Stimulated activated CD8-positive, alpha-beta memory T cell treated with anti-CD3 and anti-CD28 coated beads, Interleukin-2, amount 100 ng/mL, for 1 hour (primary cell): ENCODE measurements around the gene INSR.

Source experiments
- DNase-seq, 2 donors: peaks; one replicate each; pipeline ENCODE4 v3.0.0-alpha.2; 2020; ENCODE audit warnings: low read depth in 2 of 2

Gene INSR

DNA sequence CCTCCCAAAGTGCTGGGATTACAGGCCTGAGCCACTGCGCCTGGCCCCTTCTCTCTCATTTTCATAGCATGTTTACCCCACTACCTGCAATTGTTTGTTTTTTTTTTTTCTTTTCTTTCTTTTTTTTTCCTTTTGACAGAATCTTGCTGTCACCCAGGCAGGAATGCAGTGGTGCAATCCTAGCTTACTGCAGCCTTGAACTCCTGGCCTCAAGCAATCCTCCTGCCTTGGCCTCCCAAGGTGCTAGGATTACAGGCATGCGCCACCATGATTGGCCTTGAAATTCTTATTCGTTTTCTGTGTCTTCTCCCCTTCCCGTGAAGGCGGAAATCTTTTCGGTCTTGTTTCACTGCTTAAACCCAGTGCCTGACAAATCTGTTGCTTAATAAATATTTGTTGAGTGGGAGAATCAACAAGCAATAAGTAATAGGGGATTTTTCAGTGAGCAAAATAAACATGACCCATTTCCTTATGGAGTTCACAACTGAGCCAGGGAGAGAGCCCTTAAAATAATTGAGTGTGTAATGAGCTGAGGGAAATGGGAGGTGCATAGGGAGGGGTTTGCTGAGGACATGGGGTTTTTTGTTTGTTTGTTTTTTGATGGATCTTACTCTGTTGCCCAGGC is 1.8 kb upstream of the INSR start:
- DNase-seq, result no peak

DNA sequence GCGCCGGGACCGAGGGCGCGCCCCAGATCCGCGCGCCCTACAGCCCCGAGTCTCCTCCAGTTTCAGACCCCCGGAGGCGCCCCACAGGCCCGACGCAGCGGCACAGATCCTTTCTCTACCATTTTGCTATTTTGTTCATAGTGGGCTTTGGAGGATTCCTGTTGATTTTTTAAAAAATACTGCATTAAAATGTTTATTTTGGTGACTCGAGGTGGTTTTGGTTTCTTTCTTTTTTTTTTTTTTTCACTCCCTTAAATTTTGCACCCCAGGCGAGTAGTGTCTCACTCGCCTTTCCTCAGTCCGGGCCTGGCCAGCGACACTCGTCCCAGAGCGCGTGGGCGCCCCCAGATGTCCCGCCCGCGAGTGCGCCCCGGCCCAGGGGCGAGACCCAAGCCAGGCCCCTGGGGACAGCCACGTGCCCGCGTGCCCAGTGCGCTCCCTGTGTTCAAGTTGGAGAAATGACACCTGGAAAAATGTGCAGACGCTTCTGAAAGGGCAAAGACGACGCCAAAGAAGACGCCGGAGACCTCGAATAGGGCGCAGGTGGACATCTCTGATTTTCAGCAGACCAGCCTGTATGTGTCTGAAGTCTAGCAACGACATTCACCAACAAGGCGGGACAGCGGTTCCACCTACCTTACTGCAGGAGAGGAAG is 471 bp upstream of the INSR start:
- DNase-seq, result no peak

DNA sequence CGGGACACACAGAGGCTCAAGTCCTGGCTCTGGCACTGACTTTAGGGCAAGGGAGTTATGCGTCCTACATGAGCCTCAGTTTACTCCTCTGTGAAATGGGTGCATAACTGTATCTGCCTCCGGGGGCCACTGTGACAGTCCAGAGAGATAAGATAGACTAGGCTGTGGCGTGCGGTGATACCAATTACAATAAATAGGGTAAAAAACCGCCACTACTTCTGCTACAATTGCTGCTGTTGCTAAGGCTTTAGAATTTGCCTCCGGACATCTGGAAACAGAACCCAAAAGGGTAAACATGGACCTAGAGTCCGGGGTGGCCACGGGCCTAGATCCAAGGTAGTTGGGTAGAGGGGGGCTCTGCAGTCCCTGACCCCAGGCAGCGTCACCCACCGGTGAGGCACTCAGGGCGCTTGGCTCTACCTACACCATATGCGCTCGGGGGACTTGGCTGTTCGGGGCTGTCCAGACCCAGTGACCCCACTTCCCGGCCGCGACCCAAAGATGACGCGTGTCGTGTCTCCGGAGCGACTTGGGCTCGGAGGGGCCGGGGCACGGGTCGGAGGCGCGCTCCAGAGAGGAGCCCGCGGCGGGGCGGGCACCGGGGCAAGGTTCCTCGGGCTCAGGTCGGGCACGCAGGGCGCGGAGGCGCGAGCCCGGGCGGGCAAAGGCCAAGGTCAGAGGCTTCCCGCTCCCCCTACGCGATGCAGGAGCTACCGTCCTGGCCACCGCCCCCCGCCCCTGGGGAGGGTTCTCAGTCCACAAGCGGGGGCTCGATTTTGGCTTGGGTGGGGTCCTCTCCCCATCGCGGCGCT is 1.1 kb downstream of the INSR start:
- DNase-seq, result no peak

DNA sequence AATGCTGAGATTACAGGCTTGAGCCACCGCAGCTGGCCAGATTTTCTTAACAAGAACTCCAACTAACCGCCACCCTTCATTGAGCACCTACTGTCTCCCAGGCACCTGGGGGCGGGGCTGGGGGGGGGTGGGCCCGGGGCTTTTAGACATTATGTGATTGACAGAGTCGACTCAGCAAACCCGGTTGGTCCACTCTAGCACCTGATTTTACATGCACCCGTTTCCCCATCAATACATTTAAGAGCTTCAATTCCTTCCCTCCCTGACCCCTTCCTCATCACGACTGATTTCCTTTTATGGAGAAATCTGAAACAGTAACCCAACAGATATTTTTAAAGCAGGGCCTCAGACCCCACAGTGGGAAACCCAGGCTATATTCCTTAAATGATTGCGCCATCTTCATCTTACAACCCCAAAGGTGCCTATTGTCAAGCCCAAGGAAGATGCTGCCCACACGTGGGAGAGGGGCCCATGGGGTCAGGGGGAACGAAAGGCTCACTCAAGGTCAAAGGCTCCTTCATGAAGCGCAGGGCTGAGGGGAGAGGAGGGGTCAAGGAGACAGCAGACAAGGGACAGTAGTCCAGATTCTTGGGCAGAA is 1.8 kb downstream of the INSR start:
- DNase-seq, result no peak

DNA sequence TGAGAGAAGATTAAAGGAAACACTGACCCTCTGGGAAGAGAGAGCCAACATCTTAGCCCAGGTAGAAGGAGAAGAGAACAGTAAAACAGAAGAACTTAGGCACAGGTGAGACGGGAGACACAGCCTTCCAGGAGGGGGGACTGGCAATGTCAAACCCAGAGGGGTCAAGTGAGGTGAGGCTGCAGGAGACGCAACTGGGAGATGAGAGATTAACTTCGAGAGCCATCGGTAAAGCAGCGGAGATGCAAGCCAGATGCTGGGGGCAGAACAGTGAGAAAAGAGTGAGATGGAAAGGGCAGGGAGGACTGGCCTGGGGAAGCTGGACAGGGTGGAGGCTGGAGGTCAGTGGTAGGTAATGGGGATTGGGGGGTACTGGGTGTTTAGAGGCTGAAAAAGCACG is 5.2 kb downstream of the INSR start:
- DNase-seq, result no peak

DNA sequence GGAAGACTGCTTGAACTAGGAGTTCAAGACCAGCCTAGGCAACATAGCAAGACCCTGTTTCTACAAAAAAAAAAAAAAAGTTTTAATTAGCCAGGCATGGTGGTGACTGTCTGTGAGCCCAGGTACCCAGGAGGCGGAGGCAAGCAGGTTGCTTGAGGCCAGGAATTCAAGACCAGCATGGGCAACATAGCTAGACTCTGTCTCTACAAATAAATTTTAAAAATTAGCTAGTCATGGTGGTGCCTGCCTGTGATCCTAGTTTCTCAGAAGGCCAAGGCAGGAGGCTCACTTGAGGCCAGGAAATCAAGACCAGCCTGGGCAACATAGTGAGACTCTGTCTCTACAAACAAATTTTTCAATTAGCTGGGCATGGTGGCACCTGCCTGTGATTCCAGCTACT is 6.1 kb downstream of the INSR start:
- no peak for DNase-seq

DNA sequence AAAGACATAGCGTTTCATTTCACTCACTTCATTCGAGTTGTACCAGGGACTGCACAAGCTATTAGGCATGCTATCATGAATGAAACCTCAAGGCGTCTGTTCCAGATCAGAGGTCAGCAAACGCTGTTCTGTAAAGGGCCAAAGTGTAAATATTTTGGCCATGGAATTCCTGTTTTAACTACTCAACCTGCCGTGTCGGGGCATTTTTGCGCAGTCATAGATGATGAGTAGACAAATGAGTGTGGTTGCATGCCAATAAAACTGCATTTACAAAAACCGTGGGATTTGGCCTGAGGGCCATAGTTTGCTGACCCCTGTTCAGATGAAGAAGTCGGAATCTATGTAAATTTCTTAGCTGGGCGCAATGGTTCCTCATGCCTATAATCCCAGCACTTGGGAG is 6.5 kb downstream of the INSR start:
- no peak for DNase-seq

DNA sequence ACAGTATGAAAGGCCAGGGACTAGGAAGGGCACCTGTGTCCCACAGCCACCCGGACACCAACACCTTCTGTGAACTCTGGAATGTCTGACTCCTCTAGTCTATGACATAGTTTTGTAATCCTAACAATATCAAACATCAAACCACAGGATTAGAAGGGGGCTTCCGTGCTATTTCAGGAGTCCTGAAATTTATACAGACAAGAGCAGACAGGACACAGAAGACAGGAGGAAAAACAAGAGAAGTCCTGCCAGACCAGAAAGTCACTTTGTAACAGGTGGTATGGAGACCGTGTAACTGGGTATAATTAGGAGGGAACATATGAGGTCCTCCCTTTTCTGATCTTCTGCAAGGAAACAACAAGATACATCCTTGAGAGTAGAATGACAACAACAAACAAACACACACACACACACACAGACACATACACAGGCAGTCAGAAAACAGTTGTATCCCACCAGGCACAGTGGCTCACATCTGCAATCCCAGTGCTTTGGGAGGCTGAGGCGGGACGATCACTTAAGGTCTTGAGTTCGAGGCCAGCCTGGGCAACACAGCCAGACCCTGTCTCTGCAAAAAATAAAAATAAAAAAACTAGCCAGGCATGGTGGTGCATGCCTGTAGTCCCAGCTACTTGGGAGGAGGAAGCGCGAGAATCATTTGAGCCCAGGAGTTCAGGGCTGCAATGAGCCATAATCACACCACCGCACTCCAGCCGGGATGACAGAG is 13.1 kb downstream of the INSR start:
- DNase-seq, result no peak

DNA sequence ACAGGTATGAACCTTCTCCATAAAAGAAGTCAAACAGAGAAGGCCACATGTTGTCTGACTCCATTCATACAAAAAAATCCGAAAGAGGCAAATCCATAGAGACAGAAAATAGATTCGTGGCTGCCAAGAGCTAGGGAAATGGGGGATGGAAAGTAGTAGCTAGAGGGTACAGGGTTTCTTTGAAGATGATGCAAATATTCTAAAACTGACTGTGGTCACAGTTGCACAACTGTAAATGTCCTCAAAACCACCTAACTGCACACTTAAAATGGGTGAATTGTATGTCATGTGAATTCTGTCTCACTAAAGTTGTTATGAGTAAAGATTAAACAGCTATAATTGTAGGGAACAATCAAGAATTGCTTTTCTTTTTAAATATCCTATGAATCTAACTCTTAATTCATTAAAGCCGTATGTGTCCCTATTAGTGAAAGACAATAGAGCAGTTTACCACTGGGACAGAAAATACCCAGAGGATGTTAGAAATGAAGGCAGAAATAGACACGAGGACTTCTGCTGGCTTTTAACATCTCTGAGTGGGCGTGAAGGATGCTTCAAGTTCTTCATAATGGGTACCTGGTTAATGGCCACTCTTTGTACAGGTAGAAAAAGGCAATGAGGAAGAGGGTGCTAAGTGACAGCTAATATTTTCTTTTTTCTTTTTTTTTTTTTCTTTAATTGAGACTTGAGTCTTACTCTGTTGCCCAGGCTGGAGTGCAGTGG is 21.2 kb downstream of the INSR start:
- DNase-seq, result no peak

DNA sequence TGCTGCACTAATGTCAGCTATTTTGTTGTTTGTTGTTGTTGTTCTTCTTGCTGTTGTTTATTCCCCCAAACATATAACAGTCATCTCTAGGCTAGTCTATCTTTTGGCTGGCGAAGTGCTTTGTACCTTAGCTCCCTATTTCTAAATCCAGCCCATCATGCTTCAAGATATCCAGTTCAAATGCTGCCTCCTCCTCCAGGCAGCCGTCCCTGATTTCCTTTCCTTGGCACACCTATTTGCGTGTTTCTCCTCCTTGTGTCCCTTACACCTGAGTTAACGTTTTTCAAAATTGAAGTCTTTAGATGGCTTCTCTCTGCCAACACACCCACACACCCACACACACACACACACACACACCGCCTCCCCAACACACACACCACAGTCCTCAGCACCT is 25.5 kb downstream of the INSR start:
- no peak for DNase-seq

DNA sequence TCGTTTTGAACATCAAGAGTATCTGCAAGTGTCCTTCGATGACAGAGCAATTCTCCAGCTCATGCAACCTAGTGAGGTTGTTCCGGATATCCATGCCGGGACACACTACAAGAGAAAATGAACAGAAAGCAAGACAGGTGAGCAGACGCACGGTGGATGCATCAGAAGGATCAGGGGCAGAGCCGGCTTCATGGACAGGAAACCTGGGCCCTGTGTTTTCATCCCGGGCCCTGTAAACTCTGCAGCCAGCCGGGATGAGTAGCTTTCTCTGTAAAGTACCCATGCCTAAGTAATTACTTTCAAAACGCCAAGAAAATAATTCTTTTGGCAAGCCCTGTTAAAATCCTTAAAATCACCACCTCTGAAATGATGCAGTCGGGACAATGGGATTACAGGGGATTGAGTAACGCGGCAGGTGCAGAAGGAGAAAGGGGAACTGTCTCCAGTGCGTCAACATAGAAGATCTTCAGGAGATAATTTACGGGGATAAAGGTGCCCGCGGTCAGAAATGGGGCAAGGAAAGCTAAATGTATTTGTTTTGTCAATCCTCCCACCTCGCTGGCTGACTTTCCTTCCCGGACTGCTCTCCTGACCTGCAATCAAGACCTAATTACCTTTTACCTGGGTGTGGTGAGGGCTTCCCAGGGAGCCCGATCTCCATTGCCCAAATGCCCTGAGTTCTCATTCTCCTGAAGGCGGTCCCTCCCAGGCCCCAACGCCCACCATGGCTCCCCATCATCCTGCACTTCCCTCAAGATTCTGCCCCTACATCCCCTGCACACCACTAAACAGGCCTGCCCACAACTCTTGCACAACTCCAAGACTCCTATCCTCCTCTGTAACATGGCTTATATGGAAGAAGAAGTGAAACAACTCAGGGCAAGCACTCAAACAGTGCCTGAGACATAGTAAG is 26.2 kb downstream of the INSR start:
- DNase-seq, result no peak

DNA sequence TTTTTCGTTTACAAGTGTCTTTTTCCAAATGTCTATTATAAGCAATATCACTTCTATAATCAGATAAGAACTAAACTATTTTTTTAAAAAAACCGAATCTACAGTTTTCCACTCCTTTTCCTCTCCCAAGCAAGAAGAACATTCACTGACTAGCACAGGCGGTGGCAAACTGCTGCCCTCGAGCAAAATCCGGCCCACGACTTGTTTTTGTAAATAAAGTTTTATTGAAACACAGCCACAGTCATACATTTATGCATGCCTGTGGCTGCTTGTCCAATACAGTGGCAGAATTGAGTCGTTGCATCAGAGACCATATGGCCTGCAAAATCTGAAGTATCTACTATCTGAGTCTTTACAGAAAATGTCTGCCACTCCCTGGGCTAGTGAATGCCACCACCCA is 27.4 kb downstream of the INSR start:
- no peak for DNase-seq

DNA sequence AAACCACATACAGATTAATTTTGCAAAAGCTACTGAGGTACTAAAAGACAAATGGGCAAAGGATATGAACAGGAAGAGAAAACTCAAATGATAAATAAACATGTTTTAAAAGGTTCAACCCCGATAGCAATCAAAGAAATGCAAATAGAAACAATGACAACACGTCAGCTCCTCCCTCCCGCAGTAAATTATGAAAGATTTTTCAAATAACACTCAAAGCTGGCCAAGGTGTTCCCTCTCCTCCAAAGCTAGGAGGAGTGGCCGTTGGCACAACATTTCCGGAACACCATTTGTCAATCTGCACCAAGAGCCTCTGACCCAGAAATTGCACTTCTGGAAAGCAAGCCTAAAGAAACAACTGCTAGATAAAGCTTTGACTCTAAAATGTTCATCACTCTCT is 28.3 kb downstream of the INSR start:
- no peak for DNase-seq

DNA sequence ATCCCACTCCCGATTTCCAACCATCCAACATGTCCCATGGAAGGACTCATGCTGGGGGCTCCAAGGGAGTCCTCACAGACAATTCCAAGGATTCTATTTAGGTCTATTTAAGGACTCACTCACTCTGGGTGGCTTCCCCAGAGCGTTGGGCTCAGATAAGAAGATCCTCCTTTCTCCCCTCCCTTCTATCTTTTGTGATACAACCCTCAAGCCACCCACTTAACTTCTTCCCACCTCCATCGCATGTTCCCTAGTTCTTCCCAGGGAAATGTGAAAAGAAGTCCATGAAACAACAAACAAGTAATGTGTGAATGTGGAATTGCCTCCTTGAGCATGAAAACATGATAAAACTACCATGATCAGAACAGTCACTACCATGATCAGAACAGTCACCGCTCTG is 29.4 kb downstream of the INSR start:
- DNase-seq, result no peak

DNA sequence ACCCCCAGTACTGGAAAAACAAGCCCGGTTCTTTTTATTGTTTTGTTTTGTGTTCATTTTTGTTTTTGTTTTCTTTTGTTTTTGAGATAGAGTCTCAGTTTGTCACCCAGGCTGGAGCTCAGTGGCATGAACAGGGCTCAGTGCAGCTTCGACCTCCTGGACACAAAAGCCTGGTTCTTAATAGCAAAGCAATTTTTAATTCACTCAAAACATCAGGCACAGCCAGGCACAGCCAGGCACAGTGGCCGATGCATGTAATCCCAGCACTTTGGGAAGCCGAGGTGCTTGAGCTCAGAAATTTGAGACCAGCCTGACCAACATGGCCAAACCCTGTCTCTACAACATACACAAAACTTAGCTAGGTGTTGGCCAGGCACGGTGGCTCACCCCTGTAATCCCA is 30.7 kb downstream of the INSR start:
- DNase-seq, result no peak

DNA sequence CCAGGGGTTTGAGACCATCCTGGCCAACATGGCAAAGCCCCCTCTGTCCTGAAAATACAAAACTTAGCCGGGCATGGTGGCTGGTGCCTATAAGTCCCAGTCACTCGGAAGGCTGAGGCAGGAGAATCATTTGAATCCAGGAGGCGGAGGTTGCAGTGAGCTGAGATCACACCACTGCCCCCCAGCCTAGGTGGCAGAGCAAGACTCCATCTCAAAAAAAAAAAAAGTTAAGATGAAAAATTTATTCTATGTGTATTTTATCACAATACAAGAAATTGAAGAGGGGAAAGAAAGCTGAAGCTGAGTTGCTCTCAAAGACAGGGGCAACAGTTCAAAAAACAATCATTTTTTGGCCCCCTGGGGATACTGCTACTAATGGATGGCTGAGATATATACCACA is 31.1 kb downstream of the INSR start:
- DNase-seq, result no peak

DNA sequence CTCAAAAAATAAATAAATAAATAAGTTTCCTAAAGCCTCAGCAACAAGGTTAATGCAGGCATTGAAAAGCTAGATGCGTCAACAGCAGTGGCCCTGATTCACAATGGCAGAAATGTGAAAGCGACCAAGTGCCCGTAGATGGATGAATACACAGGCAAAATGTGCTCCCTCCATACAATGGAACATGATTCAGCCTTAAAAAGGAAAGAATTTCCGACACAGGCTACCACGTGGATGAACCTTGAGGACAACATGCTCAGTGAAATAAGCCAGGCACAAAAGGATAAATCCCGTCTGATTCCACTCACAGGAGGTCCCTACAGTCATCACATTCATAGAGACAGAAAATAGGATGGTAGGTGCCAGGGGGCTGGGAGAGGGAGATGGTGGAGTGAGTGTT is 31.7 kb downstream of the INSR start:
- DNase-seq, result no peak

DNA sequence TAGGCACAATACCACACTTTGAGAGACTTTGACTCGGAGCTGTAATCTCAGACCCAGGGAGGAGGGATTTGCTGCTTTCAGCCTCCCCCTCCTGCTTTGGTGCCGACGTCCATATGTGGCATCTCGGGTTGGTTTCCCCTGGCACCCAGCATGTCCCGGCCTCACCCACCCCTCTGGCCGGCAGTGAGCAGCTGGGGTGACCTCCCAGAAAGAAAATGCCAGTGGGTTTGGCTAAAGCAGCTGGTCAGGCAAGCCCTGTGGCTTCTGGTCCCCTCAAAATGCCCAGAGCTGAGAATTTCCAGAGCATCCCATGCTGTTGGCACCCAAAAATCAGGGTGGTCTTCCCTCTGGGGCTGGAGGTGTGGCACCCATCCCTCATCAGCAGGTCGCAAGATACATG is 34.1 kb downstream of the INSR start:
- DNase-seq, result no peak

DNA sequence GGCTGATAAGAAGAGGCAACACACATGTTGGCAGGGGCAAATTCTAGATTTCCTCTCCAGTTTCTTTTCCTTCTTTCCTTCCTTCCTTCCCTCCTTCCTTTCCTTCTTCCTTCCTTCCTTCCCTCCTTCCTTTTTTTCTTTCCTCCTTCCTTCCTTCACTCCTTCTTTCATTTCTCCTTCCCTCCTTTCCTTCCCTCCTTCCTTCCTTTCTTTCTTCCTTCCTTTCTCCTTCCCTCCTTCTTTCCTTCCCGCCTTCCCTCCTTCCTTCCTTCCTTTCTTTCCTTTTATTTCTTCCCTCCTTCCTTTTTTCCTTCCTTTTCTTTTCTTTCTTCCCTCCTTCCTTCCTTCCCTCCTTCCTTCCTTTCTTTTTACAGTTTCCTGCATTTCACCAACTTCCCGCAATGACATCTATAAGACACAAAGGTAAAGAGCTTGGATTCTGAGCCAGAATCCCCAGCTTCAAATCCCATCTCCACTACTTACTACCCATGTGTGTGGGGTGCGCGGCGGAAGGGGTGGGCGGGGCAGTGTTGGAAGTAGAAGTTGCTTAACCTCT is 35.3 kb downstream of the INSR start:
- no peak for DNase-seq
